HG03469 (cell line): ENCODE data around the gene KCNMB2.

Experiments used
- ATAC-seq: cut with Tn5 transposase; IDR thresholded peaks from one replicate; pipeline ENCODE4 v1.9.1; 2021; ENCODE audit warnings: mild to moderate bottlenecking, moderate library complexity, moderate number of reproducible peaks; ENCODE audit not compliant: unreplicated experiment

KCNMB2 gene

GRCh38 chr3:178536211-178537079 lies at the start of gene KCNMB2:
KCNMB2 (plus strand) TSS chr3:178536436.
- ATAC-seq, result no peak

DNA sequence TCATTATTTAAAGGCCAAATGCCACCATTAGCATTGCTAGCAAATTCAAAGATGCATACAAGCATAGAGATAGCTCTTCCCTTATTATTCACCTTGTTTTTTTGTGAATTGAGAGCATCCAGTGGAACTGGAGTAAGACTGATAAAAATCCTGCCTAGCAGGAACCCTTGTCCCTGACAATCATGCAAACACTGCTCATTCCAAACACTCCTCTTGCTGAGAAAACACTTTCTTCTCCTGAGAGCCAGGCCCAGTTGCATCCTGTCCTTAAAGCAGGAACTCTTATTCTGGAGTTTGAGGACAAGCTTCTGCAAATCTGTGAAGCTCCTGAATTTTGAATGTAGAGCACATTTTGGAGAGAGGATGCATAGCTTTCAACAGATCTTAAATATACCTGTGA lies 49.3 kb upstream of the KCNMB2 start:
- no peak for ATAC-seq

GRCh38 chr3:178487752-178488151 lies 48.5 kb upstream of the KCNMB2 start:
- ATAC-seq, result no peak

DNA sequence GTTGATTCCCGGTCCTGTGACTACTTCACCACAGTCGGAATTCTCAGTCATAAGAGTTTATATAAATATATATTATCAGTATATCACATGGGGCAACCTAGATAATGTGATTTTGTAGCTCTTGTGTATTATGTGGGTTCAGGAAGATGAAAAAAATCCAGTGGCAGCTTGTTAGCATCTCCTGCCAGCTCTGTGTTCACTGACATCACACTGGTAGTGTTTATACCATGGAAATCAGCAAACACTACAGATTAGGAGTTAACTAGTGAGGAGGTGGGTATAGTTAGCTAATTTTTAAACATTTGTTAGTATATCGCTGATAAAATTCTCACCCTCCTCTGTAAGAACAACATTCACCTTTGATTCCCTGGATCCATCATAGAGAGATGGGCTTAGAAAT lies 44.5 kb upstream of the KCNMB2 start:
- ATAC-seq, result no peak

DNA sequence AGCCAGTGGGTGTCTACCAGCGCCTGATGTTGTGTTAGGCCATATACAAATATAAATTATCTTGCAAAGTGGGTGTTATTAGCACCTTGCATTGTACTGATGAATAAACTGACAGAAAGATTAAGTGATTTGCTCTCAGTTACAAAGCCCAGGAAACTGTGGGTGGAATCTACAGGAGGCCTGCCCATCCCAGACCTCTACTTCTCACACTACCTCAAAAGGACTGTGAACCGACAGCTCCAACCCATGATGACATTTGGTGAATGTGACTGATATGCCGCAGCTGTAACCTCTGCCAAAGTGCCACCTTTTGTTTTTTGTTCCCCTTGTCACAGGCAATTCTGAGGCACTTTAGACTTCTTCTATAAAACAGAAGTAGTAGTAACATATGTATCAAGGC lies 43.7 kb upstream of the KCNMB2 start:
- no peak for ATAC-seq

- ATAC-seq, result no peak
These were observed 41.9 kb upstream of the KCNMB2 start for GRCh38 chr3:178494386-178494785.

DNA sequence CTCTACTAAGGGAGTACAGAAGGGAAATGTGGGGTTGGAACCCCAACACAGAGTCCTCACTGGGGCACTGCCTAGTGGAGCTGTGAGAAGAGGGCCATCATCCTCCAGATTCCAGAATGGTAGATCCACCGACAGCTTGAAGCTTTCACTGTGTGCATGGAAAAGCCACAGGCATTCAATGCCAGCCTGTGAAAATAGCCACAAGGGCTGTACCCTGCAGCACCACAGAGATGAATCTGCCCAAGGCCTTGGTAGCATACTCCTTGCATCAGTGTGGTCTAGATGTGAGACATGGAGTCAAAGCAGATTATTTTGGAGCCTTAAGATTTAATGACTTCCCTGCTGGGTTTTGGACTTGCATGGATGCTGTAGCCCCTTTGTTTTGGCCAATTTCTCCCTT lies 39.3 kb upstream of the KCNMB2 start:
- ATAC-seq, result no peak

DNA sequence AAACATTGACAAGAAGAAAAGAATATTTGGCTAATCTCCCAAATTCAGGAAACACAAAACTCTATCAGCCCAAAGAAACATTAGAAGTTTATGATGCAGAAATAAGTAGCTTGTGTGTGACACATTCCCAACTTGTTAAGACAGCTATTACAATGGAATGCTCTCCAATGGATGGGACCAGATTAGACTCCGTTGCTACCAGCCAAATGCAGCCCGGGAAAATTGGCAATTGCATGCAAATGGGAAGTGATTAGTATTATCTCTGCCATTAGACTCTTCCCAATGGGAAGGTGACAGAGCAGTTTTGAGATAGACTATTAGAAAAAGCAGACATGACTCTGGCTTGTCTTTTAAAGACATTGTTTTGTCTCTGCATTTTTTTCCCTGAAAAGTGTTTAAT lies 37.4 kb upstream of the KCNMB2 start:
- ATAC-seq, result no peak

- no peak for ATAC-seq
These were observed 35.6 kb upstream of the KCNMB2 start for GRCh38 chr3:178500631-178501030.

DNA sequence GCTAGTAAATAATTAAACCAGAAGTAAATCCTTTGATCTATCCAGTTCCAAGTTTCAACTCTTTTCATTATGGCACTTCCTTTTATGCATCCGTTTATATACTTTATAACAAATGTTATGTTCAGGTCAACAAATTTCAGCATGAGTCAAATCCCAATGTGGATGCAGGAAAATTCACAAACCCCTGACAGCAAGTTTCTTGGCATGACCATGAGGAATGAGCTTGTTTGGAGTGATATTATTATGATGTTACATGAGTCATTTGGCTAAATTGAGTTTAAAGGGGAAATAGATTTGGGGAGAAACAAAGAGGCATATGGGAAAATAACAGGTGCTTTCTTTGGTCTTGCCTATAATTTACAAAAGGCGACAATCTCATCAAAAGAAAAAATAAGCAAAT lies 32.1 kb upstream of the KCNMB2 start:
- no peak for ATAC-seq

DNA sequence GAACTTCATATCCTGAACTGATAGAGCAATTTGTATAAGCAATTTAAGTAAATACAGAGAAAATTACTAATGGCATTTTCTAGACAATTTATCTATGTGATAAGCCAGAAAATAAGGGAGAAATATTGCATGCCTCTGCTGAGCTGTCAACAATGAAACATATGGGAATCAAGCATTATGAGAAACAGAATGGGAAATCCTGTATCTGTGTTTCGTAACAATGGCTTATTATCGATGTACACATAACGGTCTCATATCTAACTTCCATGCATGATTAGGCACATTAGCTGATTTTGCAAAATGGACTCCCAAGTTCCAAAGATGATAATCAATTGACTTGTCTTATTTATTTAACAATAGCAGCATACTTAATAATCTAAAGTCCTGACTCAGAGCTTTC lies 30.4 kb upstream of the KCNMB2 start:
- no peak for ATAC-seq

- no peak for ATAC-seq
These were observed 28.5 kb upstream of the KCNMB2 start for GRCh38 chr3:178507507-178508442.

GRCh38 chr3:178508443-178508825 lies 27.8 kb upstream of the KCNMB2 start:
- ATAC-seq, result no peak

- ATAC-seq, result no peak
These were observed 25.7 kb upstream of the KCNMB2 start for GRCh38 chr3:178510496-178510895.

DNA sequence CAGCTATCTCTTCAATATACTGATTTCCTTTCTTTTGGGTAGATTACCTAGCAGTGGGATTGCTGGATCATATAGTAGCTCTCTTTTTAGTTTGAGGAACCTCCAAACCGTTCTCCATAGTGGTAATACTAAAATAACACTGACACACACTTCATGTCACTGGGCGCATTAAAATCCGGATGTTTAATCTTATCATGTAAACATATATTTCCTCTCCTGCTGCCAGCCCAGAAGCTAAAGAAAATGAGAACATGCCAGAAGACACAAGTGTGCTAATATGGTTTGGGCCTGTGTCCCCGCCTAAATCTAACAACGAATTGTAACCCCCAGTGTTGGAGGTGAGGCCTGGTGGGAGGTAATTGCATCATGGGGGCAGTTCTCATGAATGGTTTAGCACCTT lies 23.6 kb upstream of the KCNMB2 start:
- no peak for ATAC-seq

GRCh38 chr3:178513546-178514380 lies 22.5 kb upstream of the KCNMB2 start:
- ATAC-seq, result no peak

GRCh38 chr3:178514401-178514800 lies 21.8 kb upstream of the KCNMB2 start:
- ATAC-seq, result no peak

DNA sequence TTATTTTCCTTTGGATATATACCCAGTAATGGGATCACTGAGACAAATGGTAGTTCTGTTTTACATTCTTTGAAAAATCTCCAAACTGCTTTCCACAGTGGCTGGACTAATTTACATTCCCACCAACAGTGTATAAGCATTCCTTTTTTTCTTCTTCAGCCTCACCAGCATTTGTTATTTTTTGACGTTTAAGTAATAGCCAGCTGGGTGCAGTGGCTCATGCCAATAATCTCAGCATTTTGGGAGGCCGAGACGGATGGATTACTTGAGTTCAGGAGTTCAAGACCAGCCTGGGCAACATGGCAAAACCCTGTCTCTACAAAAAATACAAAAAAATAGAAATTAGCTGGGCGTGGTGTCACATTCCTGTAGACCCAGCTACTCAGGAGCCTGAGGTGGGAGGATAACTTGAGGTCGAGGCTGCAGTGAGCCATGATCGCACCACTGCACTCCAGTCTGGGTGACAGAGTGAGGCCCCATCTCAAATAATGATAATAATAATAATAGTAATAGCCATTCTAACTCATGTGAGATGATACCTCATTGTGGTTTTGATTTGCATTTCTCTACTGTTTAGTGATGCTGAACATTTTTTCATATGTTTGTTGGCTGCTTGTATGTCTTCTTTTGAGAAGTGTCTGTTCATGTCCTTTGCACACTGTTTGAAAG lies 21.0 kb upstream of the KCNMB2 start:
- ATAC-seq, result peak; percentile 33

- no peak for ATAC-seq
These were observed 18.4 kb upstream of the KCNMB2 start for GRCh38 chr3:178517665-178518334.
